ENCODE data around the gene DHFR.
A peak's percentile ranks its signal among the peaks of the same experiment; 100 is the strongest.
"Not testable (repeated sequence)": the region's sequence is repeated elsewhere in the genome, so short reads cannot be mapped to it uniquely, and the experiment has no call there.

The DHFR gene

DNA sequence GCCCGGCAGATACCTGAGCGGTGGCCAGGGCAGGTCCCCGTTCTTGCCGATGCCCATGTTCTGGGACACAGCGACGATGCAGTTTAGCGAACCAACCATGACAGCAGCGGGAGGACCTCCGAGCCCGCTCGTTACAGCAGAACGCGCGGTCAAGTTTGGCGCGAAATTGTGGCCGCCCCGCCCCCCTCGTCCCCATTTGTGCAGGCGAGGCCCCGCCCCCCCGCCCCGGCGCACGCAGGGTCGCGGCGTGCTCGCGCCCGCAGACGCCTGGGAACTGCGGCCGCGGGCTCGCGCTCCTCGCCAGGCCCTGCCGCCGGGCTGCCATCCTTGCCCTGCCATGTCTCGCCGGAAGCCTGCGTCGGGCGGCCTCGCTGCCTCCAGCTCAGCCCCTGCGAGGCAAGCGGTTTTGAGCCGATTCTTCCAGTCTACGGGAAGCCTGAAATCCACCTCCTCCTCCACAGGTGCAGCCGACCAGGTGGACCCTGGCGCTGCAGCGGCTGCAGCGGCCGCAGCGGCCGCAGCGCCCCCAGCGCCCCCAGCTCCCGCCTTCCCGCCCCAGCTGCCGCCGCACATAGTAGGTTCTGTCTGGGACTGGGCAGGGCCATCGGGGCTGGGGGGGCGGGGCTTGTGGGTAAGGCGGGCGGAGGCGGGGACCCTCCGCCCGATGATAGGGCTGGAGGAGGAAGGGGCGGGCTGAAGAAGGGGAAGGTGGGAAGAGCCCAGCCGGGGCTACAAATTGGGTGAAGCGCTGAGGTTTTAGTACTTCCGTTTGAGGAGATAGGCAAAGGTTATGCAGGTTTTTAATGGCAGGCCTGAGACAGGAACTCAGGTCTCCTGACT lies at the start of gene DHFR, which contains the start of gene MSH3:
Gene DHFR, minus strand, starts transcription at position 593 of the 840 bp plus-strand sequence. Its CDS starts 494 bp downstream, at position 99.
Gene MSH3, plus strand, starts transcription at position 262 of the 840 bp plus-strand sequence. Its CDS starts 76 bp downstream, at position 338.
- peak; percentile 66 to 76 for DNase-seq

GRCh38 chr5:80704221-80704620 lies 49.4 kb upstream of the DHFR start:
- DNase-seq = no peak

DNA sequence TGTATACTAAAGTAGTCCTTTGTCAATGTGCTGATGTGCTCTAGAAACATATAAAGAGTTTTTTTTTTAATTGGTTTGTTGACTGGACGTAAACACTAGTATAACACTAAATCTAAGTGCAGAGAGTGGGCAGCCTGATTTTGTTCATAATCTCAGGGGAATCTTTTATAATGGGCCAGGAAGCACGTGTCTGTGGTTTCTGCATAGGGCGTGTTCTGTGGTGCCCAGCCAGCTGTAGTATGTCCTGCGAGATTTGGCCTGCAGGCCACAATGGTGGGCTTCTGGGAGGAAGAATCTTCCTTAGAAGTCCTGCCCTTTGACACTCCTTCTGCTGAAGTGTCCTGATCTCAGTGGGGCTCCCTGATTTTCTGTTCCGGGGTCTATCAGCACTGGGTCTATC lies 49.0 kb upstream of the DHFR start:
- DNase-seq = no peak

DNA sequence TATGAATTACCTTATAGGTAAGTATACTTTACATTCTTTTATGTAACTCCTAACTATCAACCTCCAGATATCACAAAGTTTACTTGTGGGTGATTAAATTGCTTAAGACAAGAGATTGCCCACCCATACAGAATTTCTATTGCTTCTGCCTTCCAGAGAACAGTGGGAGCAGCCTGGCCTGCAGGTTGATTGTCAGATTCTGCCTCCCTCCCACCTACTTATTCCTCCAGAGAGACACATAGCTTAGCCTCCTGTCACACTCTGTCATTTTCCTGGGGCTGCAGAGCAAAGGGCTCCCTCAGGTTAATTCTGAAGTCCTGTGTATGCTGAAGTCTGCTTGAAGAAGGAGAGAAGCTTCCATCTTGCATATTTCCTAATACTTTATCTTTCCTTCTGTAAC lies 48.5 kb upstream of the DHFR start:
- DNase-seq = no peak

DNA sequence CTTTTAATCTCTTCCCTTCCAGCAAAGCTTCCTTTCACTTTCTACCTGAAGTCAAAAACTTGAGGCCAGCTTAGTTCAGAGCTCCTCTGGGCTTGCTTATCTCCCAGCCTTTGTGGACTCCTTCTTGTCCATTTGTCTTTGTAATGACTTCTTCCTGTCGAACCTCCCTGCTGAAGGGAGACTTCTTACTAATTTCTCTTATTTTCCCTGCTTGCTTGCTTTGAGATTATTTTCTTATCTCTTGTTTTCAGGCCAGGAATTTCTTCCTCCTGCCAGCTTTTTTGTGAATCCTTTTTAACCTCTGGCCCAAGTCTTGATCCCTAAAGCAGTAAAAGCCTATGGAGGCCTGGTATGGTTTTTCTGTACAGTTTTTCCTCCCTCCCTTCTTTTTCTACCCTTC lies 46.8 kb upstream of the DHFR start:
- DNase-seq = no peak

DNA sequence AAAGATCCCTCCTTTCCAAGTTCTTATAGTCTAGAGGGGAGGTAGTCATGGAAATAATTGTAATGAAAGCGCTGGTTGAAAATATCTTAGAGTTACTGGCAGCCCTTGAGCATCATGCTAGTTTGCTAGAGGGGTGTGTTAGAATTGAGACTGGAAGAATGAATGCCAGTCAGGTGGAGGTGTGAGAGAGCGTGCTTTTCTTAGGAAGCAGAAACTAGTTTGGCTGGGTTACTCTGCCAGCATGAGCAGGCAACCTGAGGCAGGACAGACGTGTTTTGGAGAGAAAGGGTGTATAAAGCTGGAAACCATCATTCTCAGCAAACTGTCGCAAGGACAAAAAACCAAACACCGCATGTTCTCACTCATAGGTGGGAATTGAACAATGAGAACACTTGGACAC lies 43.6 kb upstream of the DHFR start:
- DNase-seq = no peak

DNA sequence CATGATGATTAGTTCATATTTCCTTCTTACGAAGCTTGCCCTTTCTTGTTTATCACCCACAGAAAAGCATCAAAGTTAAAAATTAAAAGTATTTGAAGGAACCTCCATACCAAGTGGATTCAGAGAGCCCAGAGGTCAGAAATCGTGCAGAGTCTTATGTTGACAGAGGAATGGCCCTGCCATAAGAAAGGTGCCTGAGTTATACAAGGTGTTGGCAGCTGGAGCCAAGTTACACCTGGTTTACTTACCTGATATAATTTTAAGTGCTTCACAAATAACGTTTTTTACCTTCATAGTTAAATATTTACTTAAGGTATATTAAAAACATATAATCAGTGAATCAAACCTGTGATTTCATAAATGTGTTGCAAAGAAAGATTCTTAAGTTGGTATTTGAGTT lies 42.3 kb upstream of the DHFR start:
- DNase-seq = no peak

GRCh38 chr5:80696450-80696849 lies 41.7 kb upstream of the DHFR start:
- no peak for DNase-seq

DNA sequence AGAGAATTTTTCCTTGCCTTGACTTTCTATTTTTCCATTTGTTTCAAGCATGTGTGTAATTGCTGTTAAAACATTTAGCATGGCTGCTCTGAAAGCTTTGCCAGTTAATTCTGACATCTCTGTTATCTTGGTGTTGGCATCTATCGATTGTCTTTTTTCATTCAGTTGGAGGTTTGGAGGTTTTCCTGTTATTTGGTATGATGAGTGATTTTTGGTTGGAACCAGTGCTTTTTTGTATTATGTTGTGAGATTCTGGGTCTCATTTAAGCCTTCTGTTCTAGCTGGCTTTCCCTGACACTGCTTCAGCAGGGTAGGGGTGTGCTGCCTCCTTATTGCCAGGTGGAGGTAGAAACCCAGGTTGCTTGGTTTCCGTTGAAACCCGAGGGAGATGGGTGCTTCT lies 40.9 kb upstream of the DHFR start:
- DNase-seq = no peak

GRCh38 chr5:80689627-80690026 lies 34.8 kb upstream of the DHFR start:
- no peak for DNase-seq

DNA sequence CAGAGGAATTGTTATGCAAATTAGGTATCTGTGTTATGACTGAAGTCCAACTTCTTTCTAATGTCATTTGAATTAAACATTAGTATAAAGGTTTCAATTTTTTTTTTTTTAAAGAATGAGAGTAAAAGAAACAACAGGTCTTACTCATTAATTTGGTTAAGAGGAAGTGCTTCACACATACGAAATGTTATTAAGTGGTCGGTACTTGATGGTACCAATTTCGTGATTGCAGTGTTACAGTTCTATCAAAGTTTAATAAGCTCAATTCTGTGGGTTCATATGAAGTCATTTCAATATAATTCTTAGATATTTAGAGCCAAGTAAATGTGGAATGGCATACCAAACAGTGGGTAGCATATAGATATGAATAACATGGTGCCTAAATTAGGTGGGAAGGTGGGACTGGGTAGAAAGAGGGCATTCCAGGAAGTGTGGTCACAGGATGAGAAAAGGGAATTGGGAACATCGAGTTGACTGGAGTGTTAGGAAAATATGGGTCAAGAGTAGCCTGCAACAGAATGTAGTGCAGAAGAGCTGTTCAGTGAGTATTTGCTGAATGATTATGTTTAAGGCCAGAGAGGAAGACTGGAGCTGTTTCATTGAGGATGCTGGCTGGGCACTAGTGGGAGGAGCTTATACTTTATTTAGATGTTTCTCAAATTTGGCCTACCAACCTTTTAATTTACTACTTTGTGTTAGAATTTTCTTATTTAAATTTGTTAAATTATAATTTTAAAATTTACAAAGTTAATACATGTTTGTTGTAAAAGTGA lies 34.1 kb upstream of the DHFR start:
- no peak for DNase-seq

DNA sequence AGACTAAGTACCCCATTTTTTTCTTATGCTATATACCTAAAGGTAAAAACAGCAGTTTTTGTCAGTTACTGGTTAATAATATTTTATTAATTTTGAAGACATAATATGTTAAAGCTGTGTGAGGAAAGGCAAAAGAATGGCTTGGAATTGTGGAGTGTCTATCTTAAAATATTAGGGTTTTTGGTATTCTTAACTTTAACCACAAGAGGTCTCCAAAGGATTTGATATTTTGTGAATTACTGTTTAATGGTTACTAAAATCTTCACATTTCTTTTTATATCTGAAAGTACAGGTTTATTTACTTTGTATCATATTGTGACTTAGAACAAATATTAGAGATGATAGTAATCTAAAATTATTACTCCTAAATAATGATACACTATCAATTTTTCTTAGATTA lies 32.0 kb upstream of the DHFR start:
- no peak for DNase-seq

- DNase-seq = no peak
These were observed 21.9 kb upstream of the DHFR start for GRCh38 chr5:80676706-80677105.

DNA sequence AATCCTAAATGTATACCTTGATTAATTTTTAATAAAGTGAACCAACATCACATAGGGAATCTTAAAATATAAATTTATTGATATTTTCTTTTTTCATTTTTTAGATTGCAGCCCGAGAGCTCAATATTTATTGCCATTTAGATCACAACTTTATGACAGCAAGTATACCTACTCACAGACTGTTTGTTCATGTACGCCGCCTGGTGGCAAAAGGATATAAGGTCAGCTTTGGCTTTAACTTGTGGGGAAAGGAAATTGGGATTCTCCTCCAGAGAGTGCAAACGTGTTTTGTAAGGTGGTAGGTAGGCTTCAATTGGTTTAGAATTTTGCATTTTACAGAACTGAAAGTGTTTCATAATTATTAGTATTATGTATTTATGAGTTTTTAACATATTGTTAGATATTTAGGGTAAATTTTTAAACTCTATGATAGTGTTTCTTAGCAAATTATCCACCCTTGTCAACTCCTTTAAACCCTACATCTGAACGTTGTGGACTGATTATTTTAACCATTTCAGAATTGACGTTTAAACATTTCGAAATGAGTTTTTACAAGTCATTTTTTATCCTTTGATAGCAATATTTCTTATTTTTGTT lies 17.5 kb upstream of the DHFR start:
- DNase-seq = peak; percentile 2 to 41

DNA sequence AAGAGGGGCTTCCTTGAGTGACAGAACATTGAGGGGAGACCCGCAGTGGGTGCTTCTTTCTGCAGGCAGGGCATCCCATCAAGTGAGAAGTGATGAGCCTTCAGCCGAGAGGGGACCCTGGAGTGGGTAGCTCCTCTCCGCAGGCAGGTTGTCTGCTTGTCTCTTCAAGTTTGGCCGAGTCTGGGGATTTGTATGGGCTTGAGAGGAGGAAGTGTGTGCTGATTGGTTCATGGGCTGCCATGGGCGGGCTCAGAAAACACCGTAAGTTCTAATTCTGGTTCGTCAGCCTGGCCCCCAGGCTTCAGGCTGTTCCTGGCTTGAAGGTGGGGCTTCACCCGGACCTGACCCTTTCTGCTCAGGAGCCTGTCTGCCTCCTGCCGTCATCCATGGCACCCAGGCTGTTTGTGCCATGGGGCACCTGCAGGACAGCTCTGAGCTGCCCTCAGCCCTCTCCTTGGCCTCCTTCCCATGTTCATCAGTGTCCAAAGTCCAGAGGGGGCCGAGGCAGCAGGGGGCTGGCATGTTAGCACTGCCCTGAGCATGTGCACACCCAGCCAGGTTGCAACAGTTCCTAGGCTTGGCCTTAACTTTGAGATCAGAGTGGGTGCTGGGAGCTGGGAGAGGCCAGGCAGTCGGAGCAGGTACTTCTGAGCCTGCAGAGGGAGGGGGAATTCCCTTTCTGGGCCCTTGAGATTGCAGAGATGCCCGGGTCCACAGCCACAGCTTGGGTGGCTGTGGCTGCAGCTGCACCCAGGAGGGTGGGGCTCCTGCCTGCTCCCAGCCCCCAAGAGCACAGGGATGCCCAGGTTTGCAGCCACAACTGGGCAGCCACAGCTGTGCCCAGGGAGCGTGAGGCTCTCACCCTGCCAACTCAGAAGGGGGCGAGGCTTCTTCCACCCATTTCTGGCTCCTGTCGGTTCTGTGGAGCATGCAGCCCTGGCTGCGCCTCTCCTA lies 13.5 kb upstream of the DHFR start:
- no peak for DNase-seq

- no peak for DNase-seq
These were observed 12.6 kb upstream of the DHFR start for GRCh38 chr5:80667384-80667783.

DNA sequence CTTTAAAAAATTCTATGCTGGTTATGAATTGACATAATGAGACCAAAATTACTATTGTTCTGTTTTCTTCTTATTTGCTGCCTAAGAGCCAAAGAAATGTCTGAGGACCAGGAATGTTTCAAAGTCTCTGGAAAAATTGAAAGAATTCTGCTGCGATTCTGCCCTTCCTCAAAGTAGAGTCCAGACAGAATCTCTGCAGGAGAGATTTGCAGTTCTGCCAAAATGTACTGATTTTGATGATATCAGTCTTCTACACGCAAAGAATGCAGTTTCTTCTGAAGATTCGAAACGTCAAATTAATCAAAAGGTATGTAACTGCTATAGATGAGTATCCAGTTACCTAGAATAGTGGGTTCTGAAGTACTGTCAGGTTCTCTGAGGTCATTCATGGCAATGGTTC lies 10.3 kb upstream of the DHFR start:
- no peak for DNase-seq

DNA sequence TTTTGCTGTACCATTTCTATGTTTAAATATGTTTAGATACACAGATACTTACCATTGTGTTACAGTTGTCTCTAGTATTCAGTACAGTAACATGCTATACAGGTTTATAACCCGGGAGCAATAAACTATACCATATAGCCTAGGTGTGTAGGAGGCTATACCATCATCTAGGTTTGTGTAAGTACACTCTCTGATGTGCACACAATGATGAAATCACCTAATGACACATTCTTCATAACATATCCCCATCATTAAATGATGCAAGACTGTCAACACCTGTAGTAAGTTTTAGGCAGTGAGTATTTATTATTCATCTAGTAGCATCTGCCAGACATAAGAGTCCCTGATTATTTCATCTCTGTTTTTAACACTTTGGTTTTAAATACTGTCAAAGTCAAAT lies 7.3 kb upstream of the DHFR start:
- no peak for DNase-seq

DNA sequence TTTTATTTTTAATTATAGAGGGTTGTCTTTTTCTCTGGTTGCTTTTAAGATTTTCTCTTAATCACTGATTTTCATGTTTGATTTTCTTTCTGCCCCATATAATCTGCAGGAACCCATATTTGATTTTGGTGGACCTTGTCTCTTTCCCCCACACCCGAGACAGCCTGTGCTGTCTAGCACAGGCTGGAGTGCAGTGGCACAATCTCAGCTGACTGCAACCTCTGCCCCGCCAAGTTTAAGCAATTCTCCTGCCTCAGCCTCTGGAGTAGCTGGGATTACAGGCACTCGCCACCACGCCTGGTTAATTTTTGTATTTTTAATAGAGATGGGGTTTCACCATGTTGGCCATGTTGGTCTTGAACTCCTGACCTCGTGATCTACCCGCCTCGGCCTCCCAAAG lies 5.9 kb upstream of the DHFR start:
- DNase-seq = not testable (repeated sequence)

GRCh38 chr5:80659106-80659505 lies 4.3 kb upstream of the DHFR start:
- no peak for DNase-seq

GRCh38 chr5:80656425-80656824 lies 1.6 kb upstream of the DHFR start:
- DNase-seq = no peak

- no peak for DNase-seq
These were observed 520 bp upstream of the DHFR start for GRCh38 chr5:80655231-80655774.
